ENCODE data around the gene SLC7A9. TPM values are rescaled to one million over a fixed set of nuclear protein-coding genes. Genes with fewer than 3 reads are reported as not detected.

SLC7A9 gene
- total and polyA plus RNA-seq, 2 of the 13 experiments (the other 11 are each of a cell fraction or from before 2014, with no cell fraction given): 4.7 to 8.3 TPM

- DNase-seq (ENCODE audit: low spot score) (no peak), FAIRE-seq (no peak), ATAC-seq (no peak)
- BruUV-seq (replicated peaks): no TSS peak
- no peak overlapping the region for H3K4me2 ChIP-seq (ENCODE audit: low read depth, low read length)
- 6% methylated on average over 2 of the region's 2 CpGs for WGBS (ENCODE audit: low lambda C conversion rate)
- H3K4me3 ChIP-seq (replicated peaks in 1 of 3; ENCODE audit: insufficient read depth in 1 of 3, low read depth in 2 of 3, low read length in 3 of 3): no peak overlapping the region
- H3K79me2 ChIP-seq (ENCODE audit: insufficient read depth, low read length): no peaks in the 10 kb centered on the region
- no peak overlapping the region for H3K9ac ChIP-seq (ENCODE audit: insufficient read depth, low read depth, low read length)
- H3K4me1 ChIP-seq (ENCODE audit: insufficient read depth, low read length): no peaks in the 10 kb centered on the region
- H3K27me3 ChIP-seq (ENCODE audit: control insufficient read depth in 1 of 2, insufficient read depth in 2 of 2, low read length in 2 of 2): 0 out of 5 replicates have a peak, but pooled peaks cover 0 to 3% of the 10 kb centered on the region in 2 experiments
- no peaks in the 10 kb centered on the region for H4K20me1 ChIP-seq (ENCODE audit: insufficient read depth, low read length)
- no peak overlapping the region for H2AFZ ChIP-seq (ENCODE audit: low read length)
- H3K27ac ChIP-seq (ENCODE audit: extremely low read length, insufficient read depth, low read length): no peak overlapping the region
- ChIA-PET POLR2A (no interaction called here), CTCF (ENCODE audit: low intra/inter-chr PET ratio, low total read pairs) (no interaction called here)
- in situ Hi-C loops (cut with HindIII; ENCODE audit: extremely low pct_ligation_motif_present, low pct_unique_long_range_greater_than_20kb) (no loop called here), intact Hi-C loops (cut with micrococcal nuclease; ENCODE audit: unreplicated experiment) (no loop called here)
- H3K36me3 ChIP-seq (replicated peaks in 1 of 2; ENCODE audit: control insufficient read depth in 1 of 2, insufficient read depth in 2 of 2, low read length in 2 of 2): no peaks in the 10 kb centered on the region
- TF ChIP-seq ZBTB43 (CRISPR knock-in tag; conservative IDR thresholded peaks at IDR 0.05) (no peak), BHLHE40 (IDR thresholded peaks at IDR 0.05; ENCODE audit: low read length) (no peak), ARID2 (CRISPR knock-in tag; IDR thresholded peaks at IDR 0.05; ENCODE audit: borderline replicate concordance) (no peak), ZNF713 (CRISPR knock-in tag; IDR thresholded peaks at IDR 0.05) (no peak), THAP9 (CRISPR knock-in tag; IDR thresholded peaks at IDR 0.05; ENCODE audit: borderline replicate concordance) (no peak), ZNF766 (CRISPR knock-in tag; IDR thresholded peaks at IDR 0.05; ENCODE audit: borderline replicate concordance) (no peak), HIVEP1 (CRISPR knock-in tag; IDR thresholded peaks at IDR 0.05) (no peak), MEIS2 (CRISPR knock-in tag; IDR thresholded peaks at IDR 0.05) (no peak), CHD2 (IDR thresholded peaks at IDR 0.05; ENCODE audit: low read depth, low read length) (no peak)
- TF ChIP-seq, protein P1, sequence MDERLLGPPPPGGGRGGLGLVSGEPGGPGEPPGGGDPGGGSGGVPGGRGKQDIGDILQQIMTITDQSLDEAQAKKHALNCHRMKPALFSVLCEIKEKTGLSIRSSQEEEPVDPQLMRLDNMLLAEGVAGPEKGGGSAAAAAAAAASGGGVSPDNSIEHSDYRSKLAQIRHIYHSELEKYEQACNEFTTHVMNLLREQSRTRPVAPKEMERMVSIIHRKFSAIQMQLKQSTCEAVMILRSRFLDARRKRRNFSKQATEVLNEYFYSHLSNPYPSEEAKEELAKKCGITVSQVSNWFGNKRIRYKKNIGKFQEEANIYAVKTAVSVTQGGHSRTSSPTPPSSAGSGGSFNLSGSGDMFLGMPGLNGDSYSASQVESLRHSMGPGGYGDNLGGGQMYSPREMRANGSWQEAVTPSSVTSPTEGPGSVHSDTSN (CRISPR knock-in tag; IDR thresholded peaks at IDR 0.05): no peak
- no peaks in the 10 kb centered on the region for H3K9me3 ChIP-seq (ENCODE audit: low read length)
Measured at GRCh38 chr19:32781280-32781679, 88.3 kb downstream of the SLC7A9 start.

Small RNA genes within 50 kb of the gene (small RNA-seq; reads per million reads assigned to genes)
- gene RN7SKP22 (ENCODE audit: insufficient read depth in 2 of 3, insufficient read length in 3 of 3, low read depth in 2 of 3, low replicate concordance in 1 of 3): 0 to 0.97 (median 0) reads per million in 3 experiments

Other genes with a start within 250 kb of the SLC7A9 start
- 23.7 and 30.6 TPM in 2 replicates for gene ANKRD27, start 194.6 kb downstream of the SLC7A9 start, total RNA-seq (2016; rRNA removed; fragmentation: Illumina TruSeq; extraction: Trizol)
- 20.4 and 22.2 TPM in 2 replicates for gene ANKRD27, start 194.6 kb downstream of the SLC7A9 start, polyA plus RNA-seq (2011; rRNA removed)
- not detected in 2 replicates for gene RGS9BP, start 193.9 kb downstream of the SLC7A9 start, total RNA-seq (2016; rRNA removed; fragmentation: Illumina TruSeq; extraction: Trizol)
- 0.01 and 0.03 TPM in 2 replicates for gene RGS9BP, start 193.9 kb downstream of the SLC7A9 start, polyA plus RNA-seq (2011; rRNA removed)
- gene NUDT19, start 177.9 kb downstream of the SLC7A9 start, total RNA-seq (2016; rRNA removed; fragmentation: Illumina TruSeq; extraction: Trizol): 3.6 and 3.9 TPM in 2 replicates
- gene NUDT19, start 177.9 kb downstream of the SLC7A9 start, polyA plus RNA-seq (2011; rRNA removed): 2.9 and 3.1 TPM in 2 replicates
- 0.40 and 0.60 TPM in 2 replicates for gene TDRD12, start 150.0 kb downstream of the SLC7A9 start, total RNA-seq (2016; rRNA removed; fragmentation: Illumina TruSeq; extraction: Trizol)
- 0.03 and 0.05 TPM in 2 replicates for gene TDRD12, start 150.0 kb downstream of the SLC7A9 start, polyA plus RNA-seq (2011; rRNA removed)
- gene CEP89, start 102.2 kb upstream of the SLC7A9 start, total RNA-seq (2016; rRNA removed; fragmentation: Illumina TruSeq; extraction: Trizol): 10.9 and 13.1 TPM in 2 replicates
- 7.2 TPM in 2 replicates for gene CEP89, start 102.2 kb upstream of the SLC7A9 start, polyA plus RNA-seq (2011; rRNA removed)
- gene FAAP24, start 102.5 kb upstream of the SLC7A9 start, total RNA-seq (2016; rRNA removed; fragmentation: Illumina TruSeq; extraction: Trizol): 6.0 and 10.0 TPM in 2 replicates
- gene FAAP24, start 102.5 kb upstream of the SLC7A9 start, polyA plus RNA-seq (2011; rRNA removed): 1.5 and 2.3 TPM in 2 replicates
- 20.3 and 21.6 TPM in 2 replicates for gene RHPN2, start 195.1 kb upstream of the SLC7A9 start, total RNA-seq (2016; rRNA removed; fragmentation: Illumina TruSeq; extraction: Trizol)
- 46.6 and 48.0 TPM in 2 replicates for gene RHPN2, start 195.1 kb upstream of the SLC7A9 start, polyA plus RNA-seq (2011; rRNA removed)
- gene GPATCH1, start 211.4 kb upstream of the SLC7A9 start, total RNA-seq (2016; rRNA removed; fragmentation: Illumina TruSeq; extraction: Trizol): 6.8 and 8.8 TPM in 2 replicates
- 6.4 and 6.9 TPM in 2 replicates for gene GPATCH1, start 211.4 kb upstream of the SLC7A9 start, polyA plus RNA-seq (2011; rRNA removed)